ENCODE data around the gene ATM.
"Not testable (repeated sequence)": the region's sequence is repeated elsewhere in the genome, so short reads cannot be mapped to it uniquely, and the experiment has no call there.

The ATM gene

DNA sequence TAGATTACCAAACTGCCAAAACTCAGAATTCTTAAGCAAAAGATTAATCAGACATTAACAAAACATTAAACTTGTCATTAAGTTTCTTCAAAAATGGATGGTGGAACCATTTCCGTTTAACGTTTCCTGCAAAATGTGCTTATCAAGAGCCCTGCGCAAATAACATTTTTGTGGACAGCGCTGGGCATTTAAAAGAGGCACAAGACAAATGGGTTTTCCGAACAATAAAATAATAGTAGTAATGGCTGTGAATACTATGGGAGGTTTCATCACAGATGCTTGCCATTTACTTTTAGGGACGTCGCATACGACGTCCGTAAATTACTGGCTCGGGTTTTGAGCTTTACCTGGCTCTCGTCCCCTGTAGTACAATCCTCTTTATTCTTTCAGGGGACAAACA is 1.5 kb upstream of the ATM start:
- no peak for DNase-seq

DNA sequence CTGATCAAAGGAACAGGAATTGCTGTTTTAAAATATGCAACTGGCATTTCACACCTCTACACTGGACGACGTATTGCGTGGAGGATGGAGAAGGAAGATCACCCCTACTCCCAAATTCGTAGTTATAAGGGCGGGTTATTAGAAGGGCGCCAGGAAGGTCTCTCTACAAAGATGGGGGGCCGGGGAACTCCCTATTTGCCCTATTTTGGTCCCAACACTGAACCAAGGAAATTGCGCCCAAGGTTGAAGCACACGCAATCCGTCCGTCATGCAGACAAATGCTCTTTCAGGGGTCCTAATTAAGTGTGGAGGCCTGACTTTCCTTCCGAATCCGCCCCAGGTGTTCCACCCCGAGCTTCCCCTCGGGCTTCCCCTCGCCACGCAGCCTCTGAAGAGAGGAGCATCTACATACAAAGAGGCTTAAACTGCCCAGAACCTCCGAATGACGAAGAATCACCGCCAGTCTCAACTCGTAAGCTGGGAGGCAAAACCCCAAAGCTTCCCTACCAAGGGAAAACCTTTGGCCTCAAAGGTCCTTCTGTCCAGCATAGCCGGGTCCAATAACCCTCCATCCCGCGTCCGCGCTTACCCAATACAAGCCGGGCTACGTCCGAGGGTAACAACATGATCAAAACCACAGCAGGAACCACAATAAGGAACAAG is 825 bp upstream of the ATM start:
- DNase-seq: peak; percentile 35

DNA sequence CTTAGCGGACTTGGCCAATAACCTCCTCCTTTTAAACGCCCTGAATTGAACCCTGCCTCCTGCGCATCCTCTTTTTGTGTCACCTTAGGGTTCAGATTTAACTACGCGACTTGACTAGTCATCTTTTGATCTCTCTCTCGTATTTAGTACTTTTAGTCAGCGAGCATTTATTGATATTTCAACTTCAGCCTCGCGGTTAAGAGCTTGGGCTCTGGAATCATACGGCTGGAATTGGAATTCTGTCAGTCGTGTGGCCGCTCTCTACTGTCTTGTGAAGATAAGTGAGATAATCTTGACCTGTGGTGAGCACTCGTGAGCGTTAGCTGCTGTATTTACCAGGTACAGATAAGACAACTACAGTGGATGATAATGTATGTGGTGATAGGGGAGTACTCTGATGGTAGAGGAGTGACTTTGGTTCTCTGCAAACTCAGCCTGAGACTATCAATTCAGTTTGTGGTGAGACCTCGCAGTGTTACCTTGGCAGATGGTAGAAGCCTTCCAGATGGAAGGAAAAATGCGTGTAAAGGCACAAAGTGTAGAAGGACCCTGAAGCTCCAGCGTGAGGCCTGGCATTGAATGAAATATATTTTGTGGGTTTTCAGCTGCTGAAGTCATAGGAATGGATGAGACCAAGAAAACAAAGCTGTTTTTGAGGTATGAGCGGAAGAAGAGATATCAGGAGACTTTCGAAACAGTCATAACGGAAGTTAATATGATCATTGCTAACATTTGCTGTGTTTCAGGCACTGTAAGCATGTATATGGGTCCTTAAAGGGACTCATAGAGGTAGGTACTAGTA is 682 bp downstream of the ATM start:
- peak; percentile 14 for DNase-seq

DNA sequence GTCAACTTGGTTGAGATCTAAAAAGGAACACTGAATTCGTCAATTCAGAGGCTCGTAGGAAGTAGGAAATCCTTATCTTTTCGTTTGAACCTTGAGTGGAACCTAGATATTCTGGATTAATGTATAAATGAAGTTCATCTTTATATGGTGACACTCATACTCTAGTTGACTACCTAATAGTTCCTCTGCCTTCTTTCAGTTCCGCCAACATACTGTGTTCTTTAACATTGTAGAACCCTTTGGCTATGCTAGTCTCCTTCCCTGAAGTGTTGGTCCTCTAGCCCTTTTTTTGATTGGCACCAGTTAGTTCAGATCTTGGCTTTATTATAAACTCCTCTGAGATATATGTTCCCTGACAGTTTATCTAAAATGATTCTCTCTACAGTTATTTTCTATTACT is 1.5 kb downstream of the ATM start:
- DNase-seq: no peak

DNA sequence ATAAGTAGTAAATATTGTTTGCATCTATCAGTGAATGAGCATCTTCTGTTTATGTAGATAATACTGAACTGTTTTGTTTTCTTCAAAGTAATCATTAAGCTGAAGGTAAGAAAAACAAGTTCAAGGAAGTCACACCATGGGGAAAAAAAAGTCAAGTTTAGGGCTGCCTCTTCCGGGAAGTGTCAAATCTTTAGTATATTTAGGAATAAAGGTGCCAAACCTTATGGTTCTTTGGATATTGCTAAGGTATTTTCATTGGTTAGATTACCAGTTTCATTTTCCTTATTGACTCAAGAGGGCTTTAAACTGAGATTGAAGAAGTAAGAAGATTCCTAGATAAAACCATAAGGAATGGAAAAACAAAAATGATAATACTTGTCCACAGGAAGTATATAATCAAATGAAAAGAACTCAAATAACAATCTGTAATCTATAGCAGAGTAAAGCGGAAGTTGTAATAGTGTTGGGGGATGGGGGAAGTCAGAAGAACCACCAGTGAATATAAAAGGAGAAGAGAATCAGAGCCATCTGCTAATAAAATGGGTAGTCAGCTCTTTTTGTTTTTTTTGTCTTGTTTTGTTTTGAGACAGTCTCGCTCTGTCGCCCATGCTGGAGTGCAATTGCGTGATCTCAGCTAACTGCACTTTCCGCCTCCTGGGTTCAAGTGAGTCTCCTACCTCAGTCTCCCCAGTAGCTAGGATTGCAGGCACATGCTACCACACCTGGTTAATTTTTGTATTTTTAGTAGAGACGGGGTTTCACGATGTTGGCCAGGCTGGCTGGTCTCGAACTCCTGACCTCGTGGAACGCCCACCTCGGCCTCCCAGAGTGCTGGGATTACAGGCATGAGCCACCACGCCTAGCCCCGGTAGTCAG is 2.3 kb downstream of the ATM start:
- peak; percentile 25 for DNase-seq

DNA sequence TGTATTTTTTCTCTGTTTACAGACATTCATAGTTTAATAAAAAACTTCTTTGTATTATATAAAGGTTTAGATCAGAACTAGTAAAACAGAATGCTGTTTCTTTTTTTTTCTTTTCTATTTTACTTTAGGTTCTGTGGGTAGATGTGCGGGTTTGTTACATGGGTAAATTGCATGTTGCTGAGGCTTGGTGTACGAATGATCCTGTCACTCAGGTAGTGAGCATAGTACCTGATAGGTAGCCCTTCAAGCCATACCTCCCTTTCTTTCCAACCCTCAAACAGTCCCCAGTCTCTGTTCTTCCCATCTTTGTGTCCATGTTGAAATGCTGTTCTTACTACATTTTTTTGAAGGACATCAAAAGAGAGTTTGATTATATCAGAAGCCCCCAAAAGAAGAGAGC is 3.2 kb downstream of the ATM start:
- DNase-seq: no peak

DNA sequence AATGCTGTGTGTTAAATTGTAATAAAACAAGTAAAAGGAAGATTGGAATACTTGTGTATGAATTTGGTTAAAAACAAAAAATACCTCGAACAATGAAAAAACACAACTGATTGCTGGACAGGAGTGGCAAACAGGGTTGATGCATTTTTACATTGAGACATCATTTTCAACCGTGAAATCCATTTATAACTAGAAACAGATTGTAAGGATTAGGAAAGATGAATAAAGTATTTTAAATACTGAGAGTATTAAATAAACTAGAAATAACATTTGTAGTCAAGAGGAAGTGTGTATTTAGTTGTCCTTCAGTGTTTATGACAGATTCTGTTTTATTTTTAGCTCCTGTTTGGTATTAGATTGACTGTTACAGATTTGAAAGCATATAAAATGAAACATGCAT is 5.4 kb downstream of the ATM start:
- no peak for DNase-seq

DNA sequence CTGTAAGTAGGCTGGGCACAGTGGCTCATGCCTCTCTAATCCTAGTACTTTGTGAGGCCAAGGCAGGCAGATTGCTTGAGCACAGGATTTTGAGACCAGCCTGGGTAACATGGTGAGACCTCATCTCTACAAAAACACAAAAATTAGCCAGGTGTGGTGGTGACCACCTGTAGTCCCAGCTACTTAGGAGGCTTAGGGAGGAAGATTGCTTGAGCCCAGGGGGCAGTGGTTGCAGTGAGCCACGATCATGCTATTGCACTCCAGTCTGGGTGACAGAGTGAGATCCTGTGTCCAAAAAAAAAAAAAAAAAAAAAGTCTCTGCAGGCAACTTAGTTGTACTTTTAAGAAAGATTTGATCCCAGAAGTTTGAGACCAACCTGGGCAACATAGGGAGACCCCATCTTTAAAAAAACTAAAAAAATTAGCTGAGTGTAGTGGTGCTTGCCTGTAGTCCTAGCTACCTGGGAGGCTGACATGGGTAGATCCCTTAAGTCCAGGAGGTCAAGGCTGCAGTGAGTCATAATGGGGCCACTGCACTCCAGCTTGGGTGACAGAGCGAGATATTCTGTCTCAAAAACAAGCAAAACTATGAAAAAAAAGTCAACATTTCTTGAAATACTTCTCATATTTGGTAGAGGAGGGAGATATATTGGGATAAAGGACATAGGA is 10.5 kb downstream of the ATM start:
- DNase-seq: no peak

DNA sequence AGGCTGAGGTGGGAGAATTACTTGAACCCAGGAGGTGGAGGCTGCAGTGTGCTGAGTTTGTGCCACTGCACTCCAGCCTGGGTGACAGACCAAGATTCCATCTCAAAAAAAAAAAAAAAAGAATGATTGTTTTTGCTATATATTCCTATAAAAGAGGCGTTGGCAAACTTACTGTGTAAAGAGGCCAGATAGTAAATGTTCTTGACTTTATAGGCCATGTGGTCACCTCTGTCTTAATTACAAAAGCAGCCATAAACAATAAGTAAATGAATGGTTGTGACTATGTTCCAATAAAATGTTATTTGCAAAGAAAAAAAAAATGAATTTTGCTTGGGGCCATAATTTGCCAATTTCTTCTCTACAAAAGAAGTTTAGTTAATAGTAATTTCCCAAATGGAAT is 12.3 kb downstream of the ATM start:
- DNase-seq: no peak

DNA sequence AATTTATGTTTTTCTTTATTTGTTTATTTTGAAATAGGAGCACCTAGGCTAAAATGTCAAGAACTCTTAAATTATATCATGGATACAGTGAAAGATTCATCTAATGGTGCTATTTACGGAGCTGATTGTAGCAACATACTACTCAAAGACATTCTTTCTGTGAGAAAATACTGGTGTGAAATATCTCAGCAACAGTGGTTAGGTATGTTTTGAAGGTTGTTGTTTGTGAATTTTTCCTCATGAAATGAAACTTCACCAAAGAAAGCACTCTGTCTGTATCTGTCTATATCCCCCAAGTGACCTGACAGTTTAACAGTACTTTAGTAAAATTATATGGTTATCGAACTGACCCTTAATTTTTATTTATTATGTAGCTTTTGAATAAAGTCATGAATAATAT is 12.8 kb downstream of the ATM start:
- DNase-seq: no peak

DNA sequence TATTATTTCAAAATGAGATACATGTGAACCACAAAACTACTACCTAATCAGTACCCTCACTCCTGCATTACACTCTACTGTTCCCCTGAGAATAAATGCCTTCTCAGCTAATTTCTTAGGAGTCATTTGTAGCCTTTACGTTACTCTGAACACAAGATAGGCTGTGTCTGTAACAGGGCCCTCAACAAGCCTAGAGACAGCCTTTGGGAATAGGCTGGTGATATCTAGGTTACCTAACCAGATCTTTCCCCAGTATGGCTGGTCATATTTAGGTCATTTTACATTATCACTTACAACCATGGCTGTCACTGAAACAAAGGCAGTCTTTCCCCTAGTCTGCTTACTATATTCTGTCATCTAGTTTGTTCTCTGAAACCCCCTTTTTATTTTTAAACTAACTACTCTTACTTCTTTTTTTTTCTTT is 14.2 kb downstream of the ATM start:
- DNase-seq: no peak

DNA sequence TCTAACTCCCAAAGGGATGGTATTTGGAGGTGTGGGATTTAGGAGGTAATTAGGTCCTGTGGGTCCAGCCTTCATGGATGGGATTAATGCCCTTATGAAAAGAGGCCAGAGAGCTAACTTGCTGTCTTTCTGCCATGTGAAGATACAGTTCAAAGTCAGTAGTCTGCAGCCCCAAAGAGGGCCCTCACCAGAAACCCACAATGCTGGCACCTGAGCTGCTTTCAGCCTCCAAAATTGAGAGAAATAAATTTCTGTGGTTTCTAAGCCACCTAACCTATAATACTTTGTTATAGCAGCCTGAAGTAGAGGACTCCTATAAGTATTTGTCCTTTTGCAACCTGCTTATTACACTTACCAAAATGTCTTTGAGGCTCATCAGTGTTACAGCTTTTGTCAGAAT is 16.2 kb downstream of the ATM start:
- DNase-seq: no peak

DNA sequence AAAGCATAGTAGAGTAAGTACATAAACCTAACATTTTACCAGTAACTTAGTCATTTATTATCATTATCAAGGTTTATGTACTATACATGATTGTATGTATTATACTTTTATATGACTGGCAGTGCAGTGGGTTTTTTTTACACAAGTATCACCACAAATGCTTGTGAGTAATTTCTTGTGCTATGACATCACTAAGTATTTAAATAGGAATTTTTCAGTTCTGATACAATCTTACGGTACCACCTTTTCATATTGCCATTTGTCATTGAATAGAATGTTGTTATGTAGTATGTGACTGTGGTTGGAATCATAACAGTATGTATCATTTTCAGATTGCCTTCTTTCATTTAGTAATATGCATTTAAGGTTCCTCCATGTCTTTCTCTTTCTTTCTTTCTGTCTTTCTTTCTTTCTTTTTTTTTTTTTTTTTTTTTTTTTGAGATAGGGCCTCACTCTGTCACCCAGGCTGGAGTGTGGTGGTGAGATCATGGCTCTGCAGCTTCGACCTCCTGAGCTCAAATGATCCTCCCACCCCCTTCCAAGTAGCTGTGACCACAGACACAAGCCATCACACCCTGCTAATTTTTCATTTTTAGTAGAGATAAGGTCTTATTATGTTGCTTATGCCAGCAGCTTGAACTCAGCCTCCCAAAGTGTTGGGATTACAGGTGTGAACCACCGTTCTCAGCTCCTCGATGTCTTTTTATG is 18.6 kb downstream of the ATM start:
- DNase-seq: no peak

DNA sequence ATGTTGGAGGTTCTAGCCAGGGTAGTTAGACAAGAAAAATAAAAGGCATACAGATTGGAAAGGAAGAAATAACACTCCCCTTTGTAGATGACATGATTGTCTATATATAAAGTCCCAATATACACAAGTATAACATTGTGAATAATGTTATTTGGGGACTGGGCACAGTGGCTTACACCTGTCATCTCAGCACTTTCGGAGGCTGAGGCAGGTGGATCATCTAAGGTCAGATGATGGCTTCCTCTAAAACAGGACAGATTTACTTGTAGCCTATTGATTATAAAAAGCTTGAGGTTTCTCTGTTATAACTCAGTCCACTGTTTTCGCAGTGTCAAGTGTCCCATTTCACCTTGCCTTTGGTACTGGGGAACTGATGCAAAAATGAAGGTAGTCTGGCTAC is 19.6 kb downstream of the ATM start:
- DNase-seq: no peak

DNA sequence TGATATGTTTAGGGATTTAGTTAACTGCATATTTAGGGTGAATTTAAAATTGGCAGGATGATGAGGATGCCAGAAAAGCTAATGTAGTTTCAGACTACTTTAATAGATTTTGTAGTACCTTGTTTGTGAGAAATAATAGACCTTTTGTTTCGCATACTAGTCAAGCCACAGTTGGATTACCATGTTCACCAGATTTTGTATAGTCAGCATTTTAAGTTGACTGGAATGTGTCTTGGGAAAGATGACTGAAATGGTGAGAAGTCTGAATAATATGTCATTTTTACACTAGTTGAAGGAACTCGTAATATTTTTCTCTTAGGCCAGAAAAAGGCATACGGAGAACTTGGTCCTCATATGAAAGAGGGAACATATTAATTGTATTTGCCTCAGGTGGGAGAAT is 23.4 kb downstream of the ATM start:
- DNase-seq: no peak

DNA sequence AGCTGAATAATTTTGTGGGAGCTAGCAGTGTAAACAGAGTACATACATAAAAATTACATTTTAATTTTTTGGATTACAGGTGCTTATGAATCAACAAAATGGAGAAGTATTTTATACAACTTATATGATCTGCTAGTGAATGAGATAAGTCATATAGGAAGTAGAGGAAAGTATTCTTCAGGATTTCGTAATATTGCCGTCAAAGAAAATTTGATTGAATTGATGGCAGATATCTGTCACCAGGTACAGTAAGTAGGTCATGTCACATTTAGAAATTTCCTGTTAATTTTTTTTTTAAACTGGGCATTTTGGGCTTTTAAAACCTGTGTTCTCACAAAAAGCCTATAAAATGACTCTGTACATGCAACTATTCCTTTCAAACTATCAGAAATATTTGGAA is 24.0 kb downstream of the ATM start:
- DNase-seq: no peak

DNA sequence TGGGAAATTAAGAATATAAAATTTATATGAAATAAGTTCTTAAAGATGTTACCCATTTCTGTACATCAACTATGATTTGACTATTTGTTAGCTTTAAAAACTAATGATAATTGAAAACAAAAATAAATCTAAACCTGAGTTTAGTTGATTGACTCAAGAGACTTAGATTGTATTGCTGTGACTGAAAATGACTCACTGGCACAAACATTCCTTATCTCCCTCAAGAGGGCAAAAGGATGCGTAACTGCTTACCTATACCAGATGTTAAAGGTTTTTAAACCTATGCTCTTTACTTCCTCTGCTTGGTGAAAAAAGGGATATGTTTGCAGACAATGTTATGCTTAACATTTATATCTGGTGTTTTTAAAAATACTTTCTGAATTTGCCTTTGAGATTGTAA is 30.3 kb downstream of the ATM start:
- no peak for DNase-seq

DNA sequence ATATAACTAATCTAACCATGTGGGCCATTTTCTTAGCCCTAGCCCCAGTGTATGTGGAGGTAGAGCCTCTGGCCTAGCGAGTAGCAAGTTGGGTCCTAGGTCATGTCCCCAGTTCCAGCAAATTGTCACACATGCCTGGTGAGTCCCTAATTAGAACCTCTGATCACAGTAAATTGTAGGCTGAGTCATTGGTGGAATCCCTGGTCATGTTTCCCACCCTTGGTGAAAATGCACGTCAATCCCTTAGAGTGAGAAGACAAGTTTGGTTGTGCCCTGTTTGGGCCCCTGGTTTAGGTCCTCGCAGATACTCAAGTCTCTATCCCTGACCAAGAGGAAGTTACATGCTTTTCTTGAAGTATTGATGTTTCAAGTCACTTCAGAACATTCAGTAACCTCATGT is 46.7 kb downstream of the ATM start:
- no peak for DNase-seq

DNA sequence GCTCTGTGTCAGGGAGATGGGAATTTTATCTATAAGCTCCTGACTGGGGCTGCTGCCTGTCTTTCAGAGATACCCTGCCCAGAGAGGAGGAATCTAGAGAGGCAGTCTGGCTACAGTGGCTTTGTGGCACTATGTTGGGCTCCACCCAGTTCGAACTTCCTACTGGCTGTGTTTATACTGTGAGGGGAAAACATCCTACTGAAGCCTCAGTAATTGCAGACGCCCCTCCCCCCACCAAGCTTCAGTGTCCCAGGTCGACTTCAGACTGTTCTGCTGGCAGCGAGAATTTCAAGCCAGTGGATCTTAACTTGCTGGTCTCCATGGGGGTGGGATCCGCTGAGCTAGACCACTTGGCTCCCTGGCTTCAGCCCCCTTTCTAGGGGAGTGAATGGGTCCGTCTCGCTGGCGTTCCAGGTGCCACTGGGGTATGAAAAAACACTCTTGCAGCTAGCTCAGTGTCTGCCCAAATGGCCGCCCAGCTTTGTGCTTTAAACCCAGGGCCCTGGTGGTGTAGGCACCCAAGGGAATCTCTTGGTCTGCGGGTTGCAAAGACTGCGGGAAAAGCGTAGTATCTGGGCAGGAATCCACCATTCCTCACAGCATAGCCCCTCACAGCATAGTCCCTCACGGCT is 54.2 kb downstream of the ATM start:
- DNase-seq: not testable (repeated sequence)

DNA sequence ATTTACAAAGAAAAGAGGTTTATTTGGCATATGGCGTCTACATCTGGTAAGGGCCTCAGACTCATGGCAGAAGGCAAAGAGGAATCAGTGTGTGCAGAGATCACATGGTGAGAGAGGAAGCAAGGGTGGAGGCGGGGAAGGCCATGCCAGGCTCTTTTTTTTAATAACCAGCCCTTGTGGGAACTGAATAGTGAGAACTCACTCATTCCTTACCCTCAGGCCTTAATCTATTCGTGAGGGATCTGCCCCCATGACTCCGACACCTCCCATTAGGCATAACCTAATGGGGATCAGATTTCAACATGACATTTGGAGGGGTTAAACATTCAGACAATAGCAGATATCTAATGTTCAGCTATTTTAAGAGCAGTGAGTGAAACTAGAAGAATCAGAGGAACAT is 55.7 kb downstream of the ATM start:
- no peak for DNase-seq

DNA sequence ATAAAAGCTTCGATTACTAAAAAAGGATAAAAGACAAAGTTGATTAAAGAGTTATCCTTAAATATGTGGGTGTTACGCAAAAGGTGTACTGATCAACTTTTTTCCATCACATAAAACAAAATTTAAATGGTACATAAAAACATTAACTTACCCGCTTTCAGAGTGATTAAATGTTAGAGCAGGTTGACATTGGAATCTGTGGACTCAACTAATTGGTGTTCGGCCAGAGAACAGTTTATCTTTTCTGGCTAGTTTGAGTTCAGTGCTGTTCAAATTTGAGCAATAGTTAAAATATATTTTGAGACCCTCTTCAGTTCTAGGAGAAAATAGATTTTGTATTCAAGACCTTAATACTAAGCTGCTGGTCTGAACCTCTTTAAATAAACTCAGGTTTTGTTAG is 56.1 kb downstream of the ATM start:
- no peak for DNase-seq

DNA sequence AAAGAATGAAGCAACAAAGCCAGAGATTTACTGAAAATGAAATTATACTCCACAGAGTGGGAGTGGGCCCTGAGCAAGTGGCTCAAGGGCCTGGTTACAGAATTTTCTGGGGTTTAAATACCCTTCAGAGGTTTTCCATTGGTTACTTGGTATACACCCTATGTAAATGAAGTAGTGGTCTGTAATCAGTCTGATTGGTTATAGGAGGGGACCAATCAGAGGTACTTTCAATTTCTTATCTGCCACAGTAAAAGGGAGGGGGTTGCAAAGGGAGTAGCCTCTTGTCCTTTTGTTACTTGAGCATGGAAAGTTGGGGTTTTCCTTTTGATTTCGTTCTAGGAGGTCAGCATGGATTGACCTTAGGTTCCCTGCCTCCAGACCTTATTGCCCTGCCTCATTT is 63.5 kb downstream of the ATM start:
- no peak for DNase-seq

Measured in activated CD4-positive, alpha-beta T cell treated with anti-CD3 and anti-CD28 coated beads, Interleukin-2, amount 50 U/mL, for 1 hour (primary cell).